Measurements from ENCODE around the gene RIPOR3.

The RIPOR3 gene

GRCh38 chr20:50659975-50660670 lies 31.2 kb downstream of the RIPOR3 start:
- Histone ChIP-seq H3K4me1 (ENCODE audit: control insufficient read depth in 5 of 5, insufficient read depth in 5 of 5, low read length in 5 of 5) (peaks cover 8 to 42% (median 28%) of the 10 kb centered on the region in 5 donors), H3K9ac (ENCODE audit: low read length in 5 of 5) (no peak overlapping the region), H3K27ac (ENCODE audit: low read depth, low read length) (no peak overlapping the region), H3K9me3 (ENCODE audit: control insufficient read depth in 5 of 5, low read length in 5 of 5) (no peaks in the 10 kb centered on the region), H3K36me3 (ENCODE audit: control insufficient read depth in 5 of 5, insufficient read depth in 5 of 5, low read length in 5 of 5) (no peaks in the 10 kb centered on the region), H3K27me3 (ENCODE audit: control insufficient read depth in 5 of 5, insufficient read depth in 4 of 5, low read length in 5 of 5) (peaks cover 0 to 6% (median 0%) of the 10 kb centered on the region in 5 donors), H3K4me3 (ENCODE audit: low read depth in 1 of 5, low read length in 5 of 5) (no peak overlapping the region)

- Histone ChIP-seq H3K9ac (ENCODE audit: low read length in 5 of 5) (no peak overlapping the region), H3K4me1 (ENCODE audit: control insufficient read depth in 5 of 5, insufficient read depth in 5 of 5, low read length in 5 of 5) (peaks cover 8 to 45% (median 32%) of the 10 kb centered on the region in 5 donors), H3K27ac (ENCODE audit: low read depth, low read length) (no peak overlapping the region)
Measured at GRCh38 chr20:50658804-50659380, 32.5 kb downstream of the RIPOR3 start.

GRCh38 chr20:50655311-50655880 lies 35.9 kb downstream of the RIPOR3 start:
- Histone ChIP-seq H3K27ac (ENCODE audit: low read depth, low read length) (peak overlapping the region; percentile 77), H3K4me3 (ENCODE audit: low read depth in 1 of 5, low read length in 5 of 5) (peak overlapping the region in 2 of 5 donors; percentile 8 to 12), H3K4me1 (ENCODE audit: control insufficient read depth in 5 of 5, insufficient read depth in 5 of 5, low read length in 5 of 5) (peaks cover 6 to 37% (median 24%) of the 10 kb centered on the region in 5 donors), H3K9ac (ENCODE audit: low read length in 5 of 5) (peak overlapping the region in 2 of 5 donors; percentile 20 to 28), H3K27me3 (ENCODE audit: control insufficient read depth in 5 of 5, insufficient read depth in 4 of 5, low read length in 5 of 5) (no peaks in the 10 kb centered on the region), H3K9me3 (ENCODE audit: control insufficient read depth in 5 of 5, low read length in 5 of 5) (no peaks in the 10 kb centered on the region), H3K36me3 (ENCODE audit: control insufficient read depth in 5 of 5, insufficient read depth in 5 of 5, low read length in 5 of 5) (no peaks in the 10 kb centered on the region)

More at GRCh38 chr20:50658804-50659380, 32.5 kb downstream of the RIPOR3 start:
- peaks cover 0 to 4% (median 0%) of the 10 kb centered on the region in 5 donors for H3K27me3 ChIP-seq (ENCODE audit: control insufficient read depth in 5 of 5, insufficient read depth in 4 of 5, low read length in 5 of 5)
- H3K4me3 ChIP-seq (ENCODE audit: low read depth in 1 of 5, low read length in 5 of 5), result no peak overlapping the region
- no peaks in the 10 kb centered on the region for H3K9me3 ChIP-seq (ENCODE audit: control insufficient read depth in 5 of 5, low read length in 5 of 5)
- no peaks in the 10 kb centered on the region for H3K36me3 ChIP-seq (ENCODE audit: control insufficient read depth in 5 of 5, insufficient read depth in 5 of 5, low read length in 5 of 5)

GRCh38 chr20:50654904-50655303 lies 36.4 kb downstream of the RIPOR3 start:
- Histone ChIP-seq H3K4me3 (ENCODE audit: low read depth in 1 of 5, low read length in 5 of 5) (peak overlapping the region in 1 of 5 donors; percentile 12), H3K36me3 (ENCODE audit: control insufficient read depth in 5 of 5, insufficient read depth in 5 of 5, low read length in 5 of 5) (no peaks in the 10 kb centered on the region), H3K27me3 (ENCODE audit: control insufficient read depth in 5 of 5, insufficient read depth in 4 of 5, low read length in 5 of 5) (no peaks in the 10 kb centered on the region), H3K4me1 (ENCODE audit: control insufficient read depth in 5 of 5, insufficient read depth in 5 of 5, low read length in 5 of 5) (peaks cover 8 to 34% (median 23%) of the 10 kb centered on the region in 5 donors), H3K9me3 (ENCODE audit: control insufficient read depth in 5 of 5, low read length in 5 of 5) (no peaks in the 10 kb centered on the region), H3K27ac (ENCODE audit: low read depth, low read length) (peak overlapping the region; percentile 77), H3K9ac (ENCODE audit: low read length in 5 of 5) (peak overlapping the region in 1 of 5 donors; percentile 28)

GRCh38 chr20:50652702-50653294 lies 38.5 kb downstream of the RIPOR3 start:
- H3K36me3 ChIP-seq (ENCODE audit: control insufficient read depth in 5 of 5, insufficient read depth in 5 of 5, low read length in 5 of 5), result no peaks in the 10 kb centered on the region
- H3K27ac ChIP-seq (ENCODE audit: low read depth, low read length), result no peak overlapping the region
- peaks cover 5 to 36% (median 24%) of the 10 kb centered on the region in 5 donors for H3K4me1 ChIP-seq (ENCODE audit: control insufficient read depth in 5 of 5, insufficient read depth in 5 of 5, low read length in 5 of 5)
- H3K27me3 ChIP-seq (ENCODE audit: control insufficient read depth in 5 of 5, insufficient read depth in 4 of 5, low read length in 5 of 5), result no peaks in the 10 kb centered on the region
- no peak overlapping the region for H3K4me3 ChIP-seq (ENCODE audit: low read depth in 1 of 5, low read length in 5 of 5)
- no peak overlapping the region for H3K9ac ChIP-seq (ENCODE audit: low read length in 5 of 5)
- H3K9me3 ChIP-seq (ENCODE audit: control insufficient read depth in 5 of 5, low read length in 5 of 5), result no peaks in the 10 kb centered on the region

GRCh38 chr20:50651676-50652075 lies 39.7 kb downstream of the RIPOR3 start:
- Histone ChIP-seq H3K36me3 (ENCODE audit: control insufficient read depth in 5 of 5, insufficient read depth in 5 of 5, low read length in 5 of 5) (no peaks in the 10 kb centered on the region), H3K27ac (ENCODE audit: low read depth, low read length) (no peak overlapping the region), H3K4me3 (ENCODE audit: low read depth in 1 of 5, low read length in 5 of 5) (no peak overlapping the region), H3K9ac (ENCODE audit: low read length in 5 of 5) (no peak overlapping the region), H3K4me1 (ENCODE audit: control insufficient read depth in 5 of 5, insufficient read depth in 5 of 5, low read length in 5 of 5) (peaks cover 6 to 41% (median 26%) of the 10 kb centered on the region in 5 donors), H3K9me3 (ENCODE audit: control insufficient read depth in 5 of 5, low read length in 5 of 5) (no peaks in the 10 kb centered on the region), H3K27me3 (ENCODE audit: control insufficient read depth in 5 of 5, insufficient read depth in 4 of 5, low read length in 5 of 5) (no peaks in the 10 kb centered on the region)

GRCh38 chr20:50649590-50649989 lies 41.8 kb downstream of the RIPOR3 start:
- H3K36me3 ChIP-seq (ENCODE audit: control insufficient read depth in 5 of 5, insufficient read depth in 5 of 5, low read length in 5 of 5), result no peaks in the 10 kb centered on the region
- peaks cover 7 to 39% (median 25%) of the 10 kb centered on the region in 5 donors for H3K4me1 ChIP-seq (ENCODE audit: control insufficient read depth in 5 of 5, insufficient read depth in 5 of 5, low read length in 5 of 5)
- peak overlapping the region; percentile 50 for H3K27ac ChIP-seq (ENCODE audit: low read depth, low read length)
- no peaks in the 10 kb centered on the region for H3K27me3 ChIP-seq (ENCODE audit: control insufficient read depth in 5 of 5, insufficient read depth in 4 of 5, low read length in 5 of 5)
- no peaks in the 10 kb centered on the region for H3K9me3 ChIP-seq (ENCODE audit: control insufficient read depth in 5 of 5, low read length in 5 of 5)
- H3K4me3 ChIP-seq (ENCODE audit: low read depth in 1 of 5, low read length in 5 of 5), result no peak overlapping the region
- H3K9ac ChIP-seq (ENCODE audit: low read length in 5 of 5), result no peak overlapping the region

GRCh38 chr20:50648651-50649050 lies 42.7 kb downstream of the RIPOR3 start:
- Histone ChIP-seq H3K27ac (ENCODE audit: low read depth, low read length) (no peak overlapping the region), H3K36me3 (ENCODE audit: control insufficient read depth in 5 of 5, insufficient read depth in 5 of 5, low read length in 5 of 5) (no peaks in the 10 kb centered on the region), H3K4me3 (ENCODE audit: low read depth in 1 of 5, low read length in 5 of 5) (no peak overlapping the region), H3K4me1 (ENCODE audit: control insufficient read depth in 5 of 5, insufficient read depth in 5 of 5, low read length in 5 of 5) (peaks cover 7 to 37% (median 25%) of the 10 kb centered on the region in 5 donors), H3K27me3 (ENCODE audit: control insufficient read depth in 5 of 5, insufficient read depth in 4 of 5, low read length in 5 of 5) (no peaks in the 10 kb centered on the region), H3K9me3 (ENCODE audit: control insufficient read depth in 5 of 5, low read length in 5 of 5) (no peaks in the 10 kb centered on the region), H3K9ac (ENCODE audit: low read length in 5 of 5) (no peak overlapping the region)

GRCh38 chr20:50646483-50646996 lies 44.8 kb downstream of the RIPOR3 start:
- H3K4me3 ChIP-seq (ENCODE audit: low read depth in 1 of 5, low read length in 5 of 5), result no peak overlapping the region
- H3K27me3 ChIP-seq (ENCODE audit: control insufficient read depth in 5 of 5, insufficient read depth in 4 of 5, low read length in 5 of 5), result no peaks in the 10 kb centered on the region
- H3K36me3 ChIP-seq (ENCODE audit: control insufficient read depth in 5 of 5, insufficient read depth in 5 of 5, low read length in 5 of 5), result no peaks in the 10 kb centered on the region
- H3K9ac ChIP-seq (ENCODE audit: low read length in 5 of 5), result peak overlapping the region in 2 of 5 donors; percentile 38 to 51
- peak overlapping the region; percentile 79 for H3K27ac ChIP-seq (ENCODE audit: low read depth, low read length)
- H3K4me1 ChIP-seq (ENCODE audit: control insufficient read depth in 5 of 5, insufficient read depth in 5 of 5, low read length in 5 of 5), result peaks cover 7 to 39% (median 32%) of the 10 kb centered on the region in 5 donors
- no peaks in the 10 kb centered on the region for H3K9me3 ChIP-seq (ENCODE audit: control insufficient read depth in 5 of 5, low read length in 5 of 5)
